NCI-H2227 (cell line): ENCODE measurements around the gene GUCD1.
"Not testable (repeated sequence)": the region's sequence is repeated elsewhere in the genome, so short reads cannot be mapped to it uniquely, and the experiment has no call there.

Experiments
- DNase-seq: peaks from one replicate; lab custom pipeline; 2025; ENCODE audit not compliant: unreplicated experiment; lab: John Stamatoyannopoulos, UW

GUCD1 gene

GRCh38 chr22:24565077-24565476, 10.1 kb upstream of the GUCD1 start:
- no peak for DNase-seq

DNA sequence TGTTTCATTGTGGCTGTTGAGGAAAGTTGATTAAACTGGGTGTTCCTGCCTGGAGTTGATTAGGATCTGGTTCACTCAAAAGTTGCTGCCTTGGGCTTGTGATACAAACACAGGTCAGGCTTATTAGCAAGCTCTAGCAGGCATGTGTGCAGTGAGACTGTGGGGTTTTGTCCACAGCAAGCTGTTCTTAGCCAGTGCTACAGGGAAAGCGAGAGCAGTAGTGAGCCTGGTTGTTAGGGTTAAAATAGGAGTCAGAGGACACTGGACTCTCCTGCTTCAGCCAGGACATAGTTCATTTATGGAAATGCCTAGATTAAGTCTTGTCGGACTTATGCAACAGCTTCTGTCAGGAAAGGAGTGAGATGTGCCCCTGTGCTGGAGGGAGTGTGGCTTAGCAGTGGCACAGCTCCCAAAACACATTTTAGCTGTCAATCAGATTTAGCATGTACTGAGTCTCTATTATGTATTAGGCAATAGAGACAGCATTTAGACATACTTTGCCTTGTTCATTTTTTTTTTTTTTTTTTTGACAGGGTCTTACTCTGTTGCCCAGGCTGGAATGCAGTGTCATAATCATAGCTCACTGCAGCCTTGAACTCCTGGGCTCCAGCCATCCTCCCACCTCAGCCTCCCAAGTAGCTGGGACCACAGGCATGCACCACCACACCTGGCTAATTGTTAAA, 9.6 kb upstream of the GUCD1 start:
- DNase-seq, result no peak

GRCh38 chr22:24563246-24563645, 8.3 kb upstream of the GUCD1 start:
- DNase-seq, result no peak

DNA sequence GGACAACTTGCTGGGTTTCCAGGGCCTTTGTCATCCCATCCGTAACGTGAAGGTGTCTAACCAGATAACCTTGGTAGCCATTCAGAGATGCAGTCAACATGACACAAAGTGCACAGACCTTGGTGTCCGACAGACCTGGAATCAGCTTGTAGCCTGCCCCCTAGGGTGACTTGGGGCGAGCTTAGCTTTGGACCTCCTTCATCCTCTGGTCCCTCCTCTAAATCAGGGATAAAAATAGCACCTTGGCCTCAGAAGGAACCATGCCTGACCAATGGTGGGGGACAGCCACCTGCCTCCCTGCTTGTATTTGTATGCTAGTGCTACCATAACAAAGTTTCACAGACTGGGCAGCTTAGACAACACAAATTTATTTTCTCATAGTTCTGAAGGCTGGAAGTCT, 4.5 kb upstream of the GUCD1 start:
- DNase-seq, result no peak

GRCh38 chr22:24555165-24556039, 464 bp upstream of the GUCD1 start, which contains the start of gene SNRPD3:
Gene SNRPD3, plus strand, starts transcription at chr22:24555999. Its CDS starts 1,676 bp downstream, at chr22:24557675.
- DNase-seq, result peak; percentile 96

DNA sequence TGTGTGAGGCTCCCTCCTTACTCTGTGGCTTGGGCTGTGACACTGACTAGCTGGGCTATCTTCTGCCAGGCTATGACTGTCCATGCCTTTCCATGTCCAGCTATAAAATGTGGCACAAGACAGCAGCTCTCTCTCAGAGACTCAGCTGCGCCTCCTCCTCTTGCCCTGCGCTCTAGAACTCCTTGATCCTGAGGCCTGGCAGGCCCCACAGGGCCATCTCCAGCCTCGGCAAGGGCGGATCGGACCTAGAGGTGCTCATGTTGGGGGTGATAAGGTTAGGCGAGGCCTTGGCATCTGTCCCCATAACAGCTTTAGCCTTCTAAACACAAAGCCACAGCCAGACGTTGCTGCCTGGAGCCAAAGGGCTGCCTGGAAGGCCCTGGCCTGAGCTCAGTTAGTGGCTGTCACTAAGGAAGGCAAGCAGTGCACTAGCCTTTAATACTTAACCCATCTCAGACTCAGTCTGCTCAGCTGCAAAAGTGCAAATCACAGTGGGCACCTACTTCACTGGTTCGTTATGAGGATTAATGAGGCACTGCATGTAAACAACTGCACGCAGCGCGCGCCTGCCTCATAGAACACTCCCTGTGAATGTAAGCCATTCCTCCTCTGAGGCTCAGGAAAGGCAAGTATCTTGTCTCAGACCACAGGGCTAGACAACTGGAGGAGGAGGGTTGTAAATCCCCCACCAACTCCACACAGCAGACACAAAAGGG, 1.2 kb downstream of the GUCD1 start:
- no peak for DNase-seq

GRCh38 chr22:24552503-24553286, 2.2 kb downstream of the GUCD1 start:
- not testable (repeated sequence) for DNase-seq

DNA sequence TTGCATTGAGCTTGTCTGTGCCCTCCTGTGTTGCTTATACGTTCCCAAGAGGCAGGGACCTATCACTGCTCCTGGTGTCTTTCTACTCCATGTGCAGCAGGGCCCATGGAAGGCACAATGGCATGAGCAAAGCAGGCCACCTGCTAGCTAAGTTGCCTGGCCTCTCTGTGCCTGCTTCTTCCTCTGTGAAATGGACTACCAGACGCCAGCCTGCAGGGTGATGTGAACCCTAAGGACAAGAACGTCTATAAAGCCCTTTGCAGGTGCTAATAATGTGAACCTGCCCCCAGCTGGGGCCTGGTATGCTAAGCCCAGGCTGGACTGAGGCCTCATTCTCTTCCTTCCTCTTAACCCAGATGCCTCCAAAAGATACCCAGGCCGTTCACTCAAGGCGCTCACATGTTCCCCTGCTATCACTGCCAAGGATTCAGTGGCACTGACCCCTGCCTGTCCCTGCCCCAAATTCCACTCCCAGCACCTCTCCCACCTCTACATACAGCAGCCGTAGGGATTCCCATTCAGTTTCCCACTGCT, 4.0 kb downstream of the GUCD1 start:
- no peak for DNase-seq

- DNase-seq, result no peak
Observed at GRCh38 chr22:24550028-24550901, 4.7 kb downstream of the GUCD1 start.

- no peak for DNase-seq
Observed at GRCh38 chr22:24548812-24549211, 6.1 kb downstream of the GUCD1 start.

- DNase-seq, result no peak
Observed at GRCh38 chr22:24543679-24544243, 11.2 kb downstream of the GUCD1 start.

GRCh38 chr22:24543185-24543601, 11.7 kb downstream of the GUCD1 start:
- no peak for DNase-seq

DNA sequence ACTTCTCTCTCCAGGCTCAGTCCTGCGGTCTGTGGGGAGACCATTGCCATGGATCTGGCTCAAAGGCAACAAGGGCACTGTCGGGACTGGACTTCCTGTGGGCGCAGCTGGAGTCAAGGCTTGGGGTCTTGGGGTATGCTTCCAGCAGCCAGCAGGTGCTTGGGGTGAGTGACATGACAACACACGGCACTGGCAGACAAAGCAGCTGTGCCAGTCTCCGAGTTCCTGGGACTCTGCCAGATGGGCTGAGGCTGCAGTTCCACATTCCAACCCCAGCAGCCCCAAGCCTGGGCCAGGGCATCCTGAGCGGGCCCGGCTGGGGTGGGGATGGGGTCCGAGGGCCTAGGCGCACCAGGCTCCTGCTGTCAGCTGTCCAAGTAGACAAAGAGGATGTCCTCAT, 12.3 kb downstream of the GUCD1 start:
- no peak for DNase-seq

GRCh38 chr22:24541681-24542515, 13.0 kb downstream of the GUCD1 start:
- DNase-seq, result no peak

GRCh38 chr22:24540470-24540869, 14.5 kb downstream of the GUCD1 start:
- no peak for DNase-seq

DNA sequence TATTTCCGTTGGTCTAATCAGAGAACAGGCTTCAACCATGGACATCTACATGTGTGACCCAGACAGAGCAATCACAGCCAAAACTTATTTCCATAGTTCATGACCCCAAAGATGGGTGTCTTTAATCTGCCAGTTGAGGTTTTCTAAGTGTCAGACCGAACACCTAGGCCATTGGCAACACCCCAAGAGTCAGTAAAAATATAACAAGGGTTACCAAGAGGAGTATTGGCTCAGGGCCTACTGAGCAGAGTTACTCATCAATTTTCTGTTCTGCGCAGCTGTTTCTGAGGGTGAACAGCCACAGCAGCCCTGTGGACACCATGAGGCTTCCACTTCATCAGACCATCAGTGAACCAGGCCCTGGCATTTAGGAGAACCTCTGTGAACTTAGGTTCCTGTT, 18.8 kb downstream of the GUCD1 start:
- DNase-seq, result no peak

DNA sequence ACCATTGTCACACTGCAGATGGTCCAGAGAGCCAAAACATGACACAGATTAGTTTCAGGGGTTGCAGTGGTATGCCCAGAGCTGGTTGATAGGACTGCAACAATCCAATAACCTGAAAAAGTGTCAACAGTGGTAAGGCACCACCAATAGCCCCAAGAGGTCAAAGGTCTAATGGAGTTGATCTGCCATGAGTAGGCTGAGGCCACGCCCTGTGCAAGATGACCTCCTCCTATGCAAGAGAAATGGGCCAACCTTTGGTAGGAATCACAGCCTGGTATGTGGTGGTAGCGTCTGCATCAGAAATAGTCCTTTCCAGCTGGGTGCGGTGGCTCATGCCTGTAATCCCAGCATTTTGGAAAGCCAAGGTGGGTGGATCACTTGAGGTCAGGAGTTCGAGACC, 19.6 kb downstream of the GUCD1 start:
- DNase-seq, result no peak

GRCh38 chr22:24532075-24532474, 22.9 kb downstream of the GUCD1 start:
- DNase-seq, result no peak
